ENCODE results near the gene SYT7. TPM values are rescaled to one million over a fixed set of nuclear protein-coding genes. Genes with fewer than 3 reads are reported as not detected.
"Not testable (repeated sequence)": the region's sequence is repeated elsewhere in the genome, so short reads cannot be mapped to it uniquely, and the experiment has no call there.

SYT7 gene
- total RNA-seq, 2 donors from 2014 or later = 18.6 to 24.1 TPM

DNA sequence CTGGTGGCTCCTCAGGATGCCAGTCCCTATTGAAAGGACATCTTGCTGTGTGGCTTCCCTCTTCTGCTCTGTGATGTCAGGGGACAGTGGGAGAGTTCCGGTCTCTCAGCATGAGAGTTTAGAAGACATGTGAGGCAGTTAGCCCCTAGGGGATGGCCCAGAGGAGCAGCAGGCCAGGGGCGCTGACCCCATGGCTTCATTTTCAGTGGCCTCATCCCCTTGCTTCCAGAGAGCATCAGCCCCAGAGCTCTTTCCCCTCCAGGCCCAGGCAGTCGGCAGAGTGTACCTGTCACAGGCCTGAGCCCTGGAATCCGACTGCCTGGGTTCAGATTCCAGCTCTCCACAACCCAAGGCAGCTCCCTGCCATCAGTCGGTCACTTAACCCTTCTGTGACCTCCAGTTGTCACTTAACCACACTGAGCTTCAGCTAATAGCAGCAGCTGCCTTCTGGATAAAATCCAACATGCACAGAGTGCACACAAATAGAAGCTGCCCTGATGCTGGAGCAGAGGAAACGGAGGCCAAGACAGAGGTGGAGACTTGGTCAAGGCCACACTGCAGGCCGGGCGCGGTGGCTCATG is 86.4 kb downstream of the SYT7 start:
- no peak for DNase-seq
- intact Hi-C loops (cut with DNase I, micrococcal nuclease) = no loop called here
- no peak for ATAC-seq

DNA sequence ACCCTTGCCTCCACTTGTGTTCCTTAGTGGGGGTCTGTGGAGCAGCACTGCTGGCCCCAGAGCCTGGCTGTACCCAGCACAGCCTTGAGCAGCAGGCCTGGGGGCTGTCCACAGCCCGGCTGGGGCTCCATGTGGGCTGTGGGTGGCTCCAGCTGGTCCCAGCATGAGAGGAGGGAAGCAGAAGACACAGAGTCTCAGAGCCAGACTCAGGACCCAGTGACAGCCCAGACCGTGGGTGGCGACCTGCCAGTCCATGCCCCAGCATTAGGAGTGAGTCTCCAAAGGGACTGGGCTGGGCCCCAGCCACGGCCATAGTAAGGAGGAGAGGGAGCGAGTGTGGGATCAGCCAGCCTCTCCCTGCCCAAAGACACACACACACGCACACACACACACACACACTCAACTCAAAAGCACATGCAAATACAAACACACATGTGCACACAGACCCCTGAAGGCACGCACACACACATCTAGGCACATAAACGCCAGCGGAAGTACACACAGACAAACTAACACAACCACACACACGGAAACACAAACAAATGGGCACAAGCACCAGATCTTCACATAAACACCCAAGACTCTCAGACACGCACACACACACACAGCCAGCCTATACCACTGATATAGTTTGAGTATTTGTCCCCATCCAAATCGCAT is 89.0 kb downstream of the SYT7 start:
- no peak for ATAC-seq
- intact Hi-C loops (cut with DNase I, micrococcal nuclease) = no loop called here
- DNase-seq = no peak

DNA sequence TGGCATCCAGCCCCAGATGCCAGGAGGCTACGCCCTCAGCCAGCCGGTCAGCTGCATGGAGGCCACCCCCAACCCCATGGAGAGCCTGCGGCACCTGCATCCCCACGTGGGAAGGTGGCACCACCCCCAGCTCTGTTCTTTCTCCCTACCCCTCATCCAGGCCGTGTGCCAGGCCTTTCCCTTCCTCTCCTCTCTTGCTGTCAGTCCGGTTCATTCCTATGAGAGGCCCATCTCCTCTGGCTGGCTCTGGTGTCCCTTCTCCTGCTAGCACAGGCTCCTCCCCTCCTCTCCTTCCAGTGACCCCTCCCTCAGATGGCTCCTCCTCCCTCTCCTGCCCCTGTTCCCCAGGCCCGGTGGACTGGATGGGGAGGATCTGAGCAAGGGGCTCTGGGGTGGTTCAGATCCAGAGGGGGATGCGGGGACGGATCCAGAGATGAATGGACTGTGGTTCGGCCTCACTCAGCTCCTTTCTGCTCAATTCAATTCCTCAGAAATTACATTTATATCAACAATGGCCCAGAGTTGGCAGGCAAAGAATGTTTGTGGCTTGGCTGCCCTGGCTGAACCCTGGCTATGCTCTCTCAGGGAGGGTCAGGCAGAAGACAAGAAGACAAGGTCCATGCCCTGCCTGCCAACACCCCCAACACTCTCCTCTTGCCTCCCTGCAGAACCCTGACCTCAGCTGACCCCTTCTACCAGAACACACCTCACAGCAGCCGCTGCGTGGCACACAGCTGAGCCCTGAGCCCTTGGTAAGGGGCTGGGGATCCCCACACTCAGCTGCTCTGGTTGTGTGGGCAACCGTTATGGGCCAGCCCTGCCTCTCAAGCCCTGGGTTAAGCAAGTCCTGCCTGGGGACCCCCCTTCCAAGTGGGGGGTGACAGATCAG is 90.8 kb downstream of the SYT7 start:
- ATAC-seq = no peak
- no peak for DNase-seq
- intact Hi-C loops (cut with DNase I, micrococcal nuclease) = no loop called here

DNA sequence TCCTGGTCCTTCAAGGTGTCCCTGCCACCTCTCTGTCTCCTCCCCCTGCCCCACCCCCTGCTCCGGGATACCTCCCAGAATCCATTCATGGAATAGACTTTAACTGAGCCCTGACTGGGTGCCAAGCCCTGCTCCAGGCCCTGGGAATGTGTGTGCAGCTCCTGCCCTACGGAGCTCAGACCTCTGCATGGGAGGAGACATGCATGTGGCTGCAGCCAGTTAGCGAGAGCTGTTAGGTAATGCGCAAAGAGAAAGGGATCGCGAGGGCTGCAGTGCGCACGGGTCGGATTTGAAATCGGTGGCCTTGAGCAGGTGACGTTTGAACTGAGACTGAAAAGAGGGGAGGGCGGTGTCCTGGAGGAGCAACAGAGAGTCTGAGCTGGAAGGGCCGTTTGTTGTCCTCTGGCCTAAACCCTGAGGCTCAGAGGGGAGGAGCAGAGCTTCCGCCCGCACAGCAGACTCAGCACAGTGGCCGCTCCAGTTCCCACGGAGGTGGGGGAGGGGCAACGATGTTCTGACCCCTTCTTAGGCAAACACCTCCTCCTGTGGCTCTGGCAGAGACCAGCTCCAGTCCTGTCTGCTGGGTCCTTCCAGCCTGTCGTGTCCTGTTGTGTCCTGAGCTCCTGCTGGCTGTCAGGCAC is 92.1 kb downstream of the SYT7 start:
- intact Hi-C loops (cut with DNase I, micrococcal nuclease) = no loop called here
- DNase-seq (peak; percentile 85 to 88), ATAC-seq (peak; percentile 88)

DNA sequence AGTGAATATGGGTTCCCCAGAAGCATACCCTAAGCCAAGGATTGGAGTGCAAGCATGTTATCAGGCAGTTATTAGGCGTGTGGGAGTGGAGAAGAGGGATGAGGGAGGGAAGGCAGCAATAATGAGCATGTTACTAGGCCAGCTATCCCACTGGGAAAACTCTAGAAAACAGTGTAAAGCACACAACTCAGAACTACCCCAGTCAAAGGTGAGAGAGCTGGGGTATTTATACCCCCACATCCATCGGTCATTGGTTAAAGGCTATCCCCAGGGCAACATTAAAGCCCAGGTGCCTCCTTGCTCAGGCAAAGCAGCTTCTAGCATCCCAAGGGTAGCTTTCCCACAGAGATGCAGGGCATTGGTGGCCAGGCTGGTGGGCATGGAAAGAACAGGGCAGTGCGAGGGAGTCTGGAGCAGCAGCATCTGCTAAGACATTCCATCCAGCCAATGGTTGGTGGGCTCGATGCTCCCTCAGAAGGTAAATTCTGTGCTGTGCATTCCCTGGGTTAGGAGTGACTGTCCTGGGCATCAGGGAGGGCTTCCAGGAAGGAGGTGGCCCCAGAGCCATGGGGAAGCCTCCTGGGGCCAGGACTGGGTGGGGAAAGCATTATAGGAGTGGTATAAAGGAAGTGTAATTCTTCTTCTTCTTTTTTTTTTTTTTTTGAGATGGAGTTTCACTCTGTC is 93.4 kb downstream of the SYT7 start:
- intact Hi-C loops (cut with DNase I, micrococcal nuclease) = no loop called here
- DNase-seq (no peak), ATAC-seq (no peak)

DNA sequence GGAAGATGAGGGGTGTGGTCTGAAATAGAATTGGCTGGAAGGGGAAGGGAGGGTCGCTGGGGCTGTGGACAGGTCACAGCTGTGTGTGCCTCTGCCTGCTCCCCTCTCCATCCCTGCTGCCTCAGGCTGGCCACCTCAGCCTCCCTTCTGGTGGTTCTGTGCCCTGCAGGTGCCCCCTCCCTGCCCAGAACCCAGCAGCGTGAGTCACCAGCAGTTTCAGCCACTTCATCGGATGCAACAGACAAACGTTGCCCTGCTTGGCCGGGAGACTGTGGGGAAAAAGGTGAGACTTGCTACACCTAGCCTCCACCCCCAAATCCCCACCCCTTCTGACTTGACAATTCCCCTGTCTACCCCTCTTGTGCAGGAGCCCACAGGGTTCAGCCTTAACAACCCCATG is 94.1 kb downstream of the SYT7 start:
- ATAC-seq = no peak
- DNase-seq = no peak
- intact Hi-C loops (cut with DNase I, micrococcal nuclease) = no loop called here

DNA sequence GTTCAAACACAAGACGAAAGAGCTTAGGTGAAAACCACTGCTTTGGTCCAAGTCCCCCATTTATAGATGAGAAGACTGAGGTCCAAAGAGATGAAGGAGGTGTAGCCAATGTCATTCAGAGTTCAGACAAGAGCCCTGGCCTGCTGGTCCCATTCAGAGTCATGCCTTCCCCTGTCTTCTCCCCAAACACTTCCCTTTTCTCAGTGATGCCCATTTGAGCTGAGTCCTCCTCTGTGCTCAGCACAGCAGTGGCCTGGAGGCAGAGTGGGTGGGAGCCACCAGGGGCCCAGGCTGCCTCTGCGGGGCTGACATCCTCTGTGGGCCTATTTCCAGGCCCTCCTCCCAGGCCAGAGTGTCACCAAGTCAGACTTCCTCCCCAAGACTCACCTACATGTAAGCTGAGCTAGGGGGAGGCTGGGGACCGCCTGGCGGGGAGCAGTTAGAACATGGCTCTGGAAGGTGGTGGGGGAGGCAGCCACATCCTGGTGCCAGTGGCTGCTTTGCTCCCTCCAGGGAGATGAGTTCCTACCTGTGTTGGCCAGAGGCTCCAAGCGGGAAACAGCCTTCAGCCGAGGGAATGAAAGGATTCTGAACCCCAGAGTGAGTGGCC is 94.8 kb downstream of the SYT7 start:
- ATAC-seq = no peak
- intact Hi-C loops (cut with DNase I, micrococcal nuclease) = no loop called here
- no peak for DNase-seq

DNA sequence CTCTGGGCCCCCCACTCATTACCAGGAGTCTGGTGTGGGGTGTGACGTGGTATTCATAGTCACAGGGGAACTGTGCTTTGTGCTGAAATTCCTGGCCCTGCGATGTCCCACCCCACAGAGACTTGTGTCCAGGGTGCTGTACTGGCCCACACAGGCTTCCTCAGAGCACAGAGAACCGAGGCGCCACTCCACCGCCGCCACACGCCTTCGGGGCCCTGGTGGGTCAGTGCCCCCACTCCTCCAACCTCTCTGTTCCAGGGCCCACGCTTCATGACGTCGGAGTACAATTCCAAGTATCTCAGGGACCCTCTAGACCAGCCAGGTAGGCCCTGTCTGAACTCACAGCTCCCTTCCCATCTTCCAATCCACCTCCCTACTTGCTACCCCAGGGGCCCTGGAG is 95.8 kb downstream of the SYT7 start:
- ATAC-seq = no peak
- DNase-seq = no peak
- intact Hi-C loops (cut with DNase I, micrococcal nuclease) = no loop called here

DNA sequence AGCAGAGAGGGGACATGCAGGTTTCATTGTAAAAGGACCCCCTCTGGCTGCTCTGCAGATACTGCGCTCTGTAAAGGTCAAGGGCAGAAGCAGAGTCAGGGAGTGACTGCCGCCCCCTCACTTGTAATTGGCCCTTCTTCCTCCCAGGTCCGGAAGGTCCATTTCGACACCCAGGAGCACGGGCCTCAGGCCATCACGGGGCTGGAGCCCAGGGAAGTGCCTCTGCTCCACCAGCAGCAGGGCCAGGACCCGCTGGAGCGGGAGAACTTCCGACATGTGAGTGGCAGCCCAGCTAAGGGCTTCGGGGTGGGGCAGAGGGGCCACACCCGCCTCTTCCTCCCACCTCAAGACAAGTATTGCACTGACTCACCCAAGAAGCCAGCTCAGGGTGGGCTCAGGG is 96.3 kb downstream of the SYT7 start:
- ATAC-seq = no peak
- DNase-seq = no peak
- intact Hi-C loops (cut with DNase I, micrococcal nuclease) = no loop called here

DNA sequence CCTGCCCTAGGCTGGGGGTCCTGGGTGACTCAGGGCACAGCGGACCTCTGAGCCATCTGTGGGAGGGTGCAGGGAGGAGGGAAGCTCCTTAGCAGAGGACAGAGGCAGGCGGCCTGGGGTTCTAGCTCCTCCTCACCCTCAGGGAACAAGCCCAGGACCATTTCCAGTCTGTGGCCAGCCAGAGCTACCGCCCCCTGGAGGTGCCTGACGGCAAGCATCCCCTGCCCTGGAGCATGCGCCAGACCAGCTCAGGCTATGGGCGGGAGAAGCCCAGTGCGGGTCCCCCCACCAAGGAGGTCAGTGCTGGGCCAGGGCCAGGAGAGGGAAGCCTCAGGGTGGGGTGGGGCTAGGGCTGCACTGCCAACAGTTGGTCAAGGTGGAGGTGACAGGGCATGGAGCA is 98.4 kb downstream of the SYT7 start:
- ATAC-seq (peak; percentile 32), DNase-seq (peak in 1 of 2 donors; percentile 30)
- intact Hi-C loops (cut with DNase I, micrococcal nuclease) = no loop called here

DNA sequence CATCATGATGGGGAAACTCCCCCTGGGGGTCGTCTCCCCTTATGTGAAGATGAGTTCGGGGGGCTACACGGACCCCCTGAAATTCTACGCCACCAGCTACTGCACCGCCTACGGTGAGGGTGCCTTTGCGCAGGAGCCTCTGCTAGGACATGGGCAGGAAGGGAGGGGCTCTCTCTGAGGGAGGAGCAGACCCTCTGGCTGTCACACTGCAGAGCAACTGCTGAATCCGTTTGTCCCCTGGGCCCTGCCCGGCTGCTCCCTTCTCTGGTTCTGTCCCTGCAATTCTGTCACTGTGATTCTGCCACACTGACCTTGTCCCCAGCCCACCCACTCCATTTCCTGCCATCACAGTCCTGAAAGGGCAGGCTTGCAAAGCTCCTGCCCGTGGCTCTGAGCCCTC is 99.1 kb downstream of the SYT7 start:
- DNase-seq = no peak
- no peak for ATAC-seq
- intact Hi-C loops (cut with DNase I, micrococcal nuclease) = no loop called here

DNA sequence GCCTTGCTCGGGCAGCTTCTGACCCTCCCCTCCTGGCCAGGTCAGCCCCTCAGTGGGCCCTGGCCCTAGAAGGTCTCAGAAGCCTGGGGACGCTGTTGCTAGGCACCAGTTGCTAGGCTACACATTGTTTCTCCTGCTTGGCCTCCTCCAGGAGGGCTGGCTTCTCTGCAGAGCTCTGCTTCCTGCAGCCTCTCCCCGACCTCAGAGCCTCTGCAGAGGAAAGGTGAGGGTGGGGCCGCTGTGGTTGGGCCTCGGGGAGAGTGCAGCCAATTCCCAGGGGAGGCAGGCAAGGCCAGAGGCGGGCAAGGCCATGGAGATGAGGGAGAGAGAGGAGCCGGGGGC is 99.9 kb downstream of the SYT7 start:
- intact Hi-C loops (cut with DNase I, micrococcal nuclease) = no loop called here
- ATAC-seq (peak; percentile 83), DNase-seq (peak; percentile 42 to 46)

DNA sequence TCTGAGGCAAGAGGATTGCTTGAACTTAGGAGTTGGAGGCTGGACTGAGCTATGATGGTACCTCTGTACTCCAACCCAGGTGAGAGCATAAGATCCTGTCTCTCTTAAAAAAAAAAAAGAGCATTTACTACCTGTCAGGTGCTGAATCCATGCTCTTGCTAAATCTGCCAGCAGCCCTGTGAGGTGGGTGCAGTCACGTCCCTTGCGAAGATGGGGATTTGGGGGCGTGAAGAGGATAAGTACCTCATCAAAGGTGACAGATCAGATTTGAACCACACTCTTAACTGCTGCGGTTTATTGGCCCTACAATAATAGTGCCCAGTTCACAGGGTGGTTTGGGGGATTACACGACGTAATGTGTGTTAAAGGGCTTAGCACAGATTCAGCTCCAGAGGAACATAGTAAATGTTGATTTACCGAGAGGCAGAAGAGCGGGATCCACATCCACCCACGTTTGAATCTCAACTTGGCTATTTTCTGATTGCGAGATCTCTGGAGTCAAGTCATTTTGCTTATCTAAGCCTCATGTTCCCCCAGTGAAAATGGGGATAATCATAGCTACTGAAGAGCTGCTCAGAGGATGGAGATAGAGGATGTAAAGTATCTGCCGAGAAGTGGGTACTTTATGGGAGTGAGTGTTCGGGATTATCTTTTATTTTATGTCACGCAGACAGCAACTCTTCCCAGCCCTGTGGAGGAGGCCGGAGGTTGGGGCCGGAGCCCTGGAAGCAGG is 100.4 kb downstream of the SYT7 start:
- ATAC-seq (no peak), DNase-seq (no peak)
- intact Hi-C loops (cut with DNase I, micrococcal nuclease) = no loop called here

DNA sequence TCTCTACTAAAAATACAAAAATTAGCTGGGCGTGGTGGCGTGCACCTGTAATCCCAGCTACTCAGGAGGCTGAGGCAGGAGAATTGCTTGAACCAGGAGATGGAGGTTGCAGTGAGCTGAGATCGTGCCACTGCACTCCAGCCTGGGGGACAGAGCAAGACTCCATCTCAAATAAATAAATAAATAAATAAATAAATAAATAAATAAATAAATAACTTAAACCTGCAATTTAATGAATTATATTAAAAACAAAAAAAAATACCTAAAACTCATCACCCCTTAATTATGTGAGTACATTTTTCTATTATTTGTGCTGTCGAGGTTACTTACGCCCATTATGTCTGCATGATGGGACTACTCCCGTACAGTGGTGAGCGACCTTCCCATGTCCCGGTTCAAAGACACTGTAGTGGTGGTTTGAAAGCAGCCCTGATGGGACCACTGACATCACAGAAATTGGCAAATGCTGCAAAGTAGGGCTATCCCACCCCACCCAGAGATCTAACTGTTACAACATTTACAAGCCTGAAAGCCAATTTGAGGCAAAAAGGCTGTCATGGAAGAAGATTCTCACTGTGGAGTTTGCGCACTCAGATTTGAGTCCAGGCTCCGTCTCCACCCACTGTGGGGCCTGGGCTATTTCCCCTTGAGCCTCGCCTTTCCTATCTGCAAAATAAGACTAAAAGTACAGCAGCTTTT is 101.4 kb downstream of the SYT7 start:
- DNase-seq = not testable (repeated sequence)

DNA sequence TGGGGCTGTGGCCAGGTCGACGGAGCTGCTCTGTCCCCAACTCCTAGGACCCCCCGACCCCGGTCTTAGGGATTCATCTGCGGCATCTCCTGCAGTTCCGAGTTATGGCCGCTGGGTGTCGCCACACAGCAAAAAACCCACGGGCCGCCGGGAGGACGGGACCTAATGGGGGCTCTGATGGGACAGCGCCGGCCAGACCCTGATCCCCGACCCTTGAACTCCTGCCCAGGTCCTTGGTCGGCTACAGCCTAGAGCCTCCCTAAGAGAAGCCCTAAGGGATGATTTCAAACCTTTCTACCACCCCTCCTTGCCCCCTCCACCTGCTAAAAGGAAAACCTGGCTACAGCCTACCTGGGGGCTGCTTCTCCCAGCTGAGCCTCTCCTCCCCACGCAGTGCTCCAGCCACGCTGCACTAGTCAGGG is 103.1 kb downstream of the SYT7 start:
- intact Hi-C loops (cut with DNase I, micrococcal nuclease) = loop anchor here (2.0 to 10.0 kb wide), 2 partner anchors 39 to 157 kb away; no protein-coding TSS in a partner anchor
- ATAC-seq (peak; percentile 17), DNase-seq (peak in 1 of 2 donors; percentile 52)

More for the DNA sequence above, 101.4 kb downstream of the SYT7 start:
- not testable (repeated sequence) for ATAC-seq
- intact Hi-C loops (cut with DNase I, micrococcal nuclease) = loop anchor here in 1 of 2 donors (10.0 kb wide), 1 partner anchor 155 kb away; no protein-coding TSS in a partner anchor

DNA sequence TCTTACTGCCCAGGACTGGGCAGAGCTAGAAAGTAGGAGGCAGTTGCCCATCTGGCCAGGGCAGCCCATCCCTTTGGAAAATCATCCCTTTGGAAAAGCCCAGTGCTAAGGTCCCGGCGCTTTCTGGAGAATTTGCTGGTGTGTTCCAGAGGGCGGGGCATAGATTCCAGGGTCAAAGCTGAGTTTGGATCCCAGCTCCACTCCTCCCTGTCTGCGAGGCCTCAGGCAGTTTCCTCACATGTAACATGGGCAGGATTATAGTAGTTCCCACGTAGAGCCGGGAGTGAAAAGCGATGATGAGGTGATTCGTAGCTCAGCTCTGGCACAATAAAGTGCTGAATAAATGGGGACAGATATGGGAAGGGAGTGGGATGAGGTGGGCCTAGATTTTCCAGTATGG is 103.8 kb downstream of the SYT7 start:
- ATAC-seq (peak; percentile 11), DNase-seq (no peak)
- intact Hi-C loops (cut with DNase I, micrococcal nuclease) = loop anchor here (2.0 to 10.0 kb wide), 2 partner anchors 40 to 158 kb away; no protein-coding TSS in a partner anchor

DNA sequence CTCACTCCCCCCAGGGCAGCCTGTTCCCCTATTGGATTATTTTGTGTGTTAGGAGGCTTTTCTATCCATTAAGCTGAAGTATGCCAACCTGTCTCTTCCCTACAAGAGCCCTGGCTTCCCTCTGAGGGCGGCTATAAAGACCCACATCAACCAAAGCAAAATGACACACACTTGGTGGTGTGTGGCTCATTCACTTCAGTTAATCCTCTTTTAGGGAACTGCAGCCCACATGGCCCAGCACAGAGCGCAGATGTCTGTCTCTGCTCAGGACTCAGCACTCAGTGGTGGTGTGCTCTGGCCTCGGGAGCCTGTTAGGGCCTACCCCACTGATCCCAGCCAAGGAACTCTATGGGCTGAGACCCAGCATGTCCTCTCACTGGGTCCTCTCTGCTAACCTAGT is 104.5 kb downstream of the SYT7 start:
- intact Hi-C loops (cut with DNase I, micrococcal nuclease) = loop anchor here (2.0 to 10.0 kb wide), 2 partner anchors 40 to 158 kb away; no protein-coding TSS in a partner anchor
- DNase-seq (no peak), ATAC-seq (no peak)

All from left colon (tissue), 2 donors.